GM04504 (cell line): ENCODE data around the gene F2RL3.
A peak's percentile ranks its signal among the peaks of the same experiment; 100 is the strongest.

Experiments used
- DNase-seq: peaks from one replicate; pipeline ENCODE4 v3.0.0-alpha.2; 2012; ENCODE audit warnings: low read depth

F2RL3 gene

GRCh38 chr19:16888629-16889365, at the start of gene F2RL3:
Gene F2RL3 (plus strand): TSS chr19:16888999. CDS start chr19:16889190, 191 bp downstream.
- no peak for DNase-seq

DNA sequence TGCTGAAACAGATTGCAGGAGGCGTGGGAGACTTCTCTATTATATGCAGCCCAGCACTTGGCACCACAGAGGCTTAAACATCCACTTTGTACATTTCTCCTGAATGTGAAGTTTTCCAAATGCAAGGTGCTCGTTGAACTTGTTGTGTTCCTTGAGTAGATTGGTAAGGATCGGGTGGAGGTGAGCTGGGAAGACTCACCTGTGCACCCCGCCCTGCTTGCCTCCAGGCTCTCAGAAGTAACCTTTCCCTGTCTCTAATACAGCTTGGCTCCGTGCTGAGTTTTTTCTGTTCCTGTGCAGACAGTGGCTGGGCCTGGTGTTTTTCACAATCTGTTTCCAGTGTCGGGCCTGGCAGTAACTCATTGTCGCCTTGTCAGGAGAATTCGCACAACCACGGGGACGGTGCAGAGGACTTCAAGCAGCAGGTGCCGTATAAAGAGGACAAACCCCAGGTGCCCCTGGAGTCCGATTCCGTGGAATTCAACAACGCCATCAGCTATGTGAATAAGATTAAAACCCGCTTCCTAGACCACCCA, 47.3 kb upstream of the F2RL3 start:
- no peak for DNase-seq

- no peak for DNase-seq
Measured at GRCh38 chr19:16846901-16847300, 41.9 kb upstream of the F2RL3 start.

GRCh38 chr19:16847430-16847829, 41.4 kb upstream of the F2RL3 start:
- no peak for DNase-seq

- no peak for DNase-seq
Measured at GRCh38 chr19:16849168-16849567, 39.6 kb upstream of the F2RL3 start.

- DNase-seq: no peak
Measured at GRCh38 chr19:16850133-16850532, 38.7 kb upstream of the F2RL3 start.

DNA sequence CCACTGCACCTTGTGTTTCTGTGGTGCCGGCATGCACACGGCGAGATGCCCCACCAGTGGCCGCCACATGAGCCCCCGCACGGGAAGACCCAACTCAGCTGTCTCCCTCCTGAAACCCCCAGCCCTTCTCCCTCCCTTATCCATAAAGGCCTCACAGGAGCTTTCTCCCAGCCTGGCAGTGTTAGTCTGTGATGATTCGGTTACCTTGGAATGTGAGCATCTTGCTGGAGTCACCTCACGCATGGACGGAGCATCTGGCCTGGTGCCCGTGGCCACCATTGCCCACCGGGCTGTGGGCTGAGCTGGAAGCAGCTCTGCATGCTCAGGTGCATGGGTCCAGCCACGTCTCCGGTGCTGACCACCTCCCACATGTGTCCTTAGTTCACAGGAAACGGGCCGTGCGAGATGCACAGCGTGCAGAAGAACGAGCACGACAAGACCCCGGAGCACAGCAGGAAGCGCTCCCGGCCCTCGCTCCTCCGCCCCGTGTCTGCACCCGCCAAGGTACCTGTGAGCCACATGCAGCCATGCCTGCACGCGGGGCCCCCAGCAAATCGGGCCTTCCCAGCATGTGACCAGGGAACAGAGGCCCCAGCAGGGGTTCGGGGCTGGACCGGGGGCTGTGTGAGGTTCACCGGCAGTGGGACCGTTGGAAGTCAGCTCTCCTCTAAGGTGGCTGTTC, 37.6 kb upstream of the F2RL3 start:
- DNase-seq: no peak

GRCh38 chr19:16853066-16853465, 35.7 kb upstream of the F2RL3 start:
- no peak for DNase-seq

GRCh38 chr19:16856091-16856490, 32.7 kb upstream of the F2RL3 start:
- DNase-seq: no peak

DNA sequence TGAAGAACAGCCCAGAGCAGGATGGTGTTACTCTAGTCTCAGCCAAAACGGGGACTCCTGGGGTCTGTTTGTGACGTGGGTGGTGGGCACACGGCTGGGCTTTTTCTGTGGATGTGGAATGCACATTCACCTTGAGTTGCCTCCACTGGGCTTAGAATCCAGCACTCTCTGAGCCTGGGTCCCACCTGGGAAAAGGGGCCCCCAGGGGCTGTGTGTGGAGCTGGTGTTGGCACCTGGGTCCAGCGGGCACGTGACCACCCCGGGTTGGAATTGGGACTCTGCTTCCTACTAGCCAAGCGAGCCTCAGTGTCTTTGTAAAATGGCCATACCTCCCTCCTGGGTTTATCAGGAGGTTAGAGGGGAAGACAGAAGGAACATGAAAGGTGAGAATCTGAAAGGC, 29.2 kb upstream of the F2RL3 start:
- no peak for DNase-seq

DNA sequence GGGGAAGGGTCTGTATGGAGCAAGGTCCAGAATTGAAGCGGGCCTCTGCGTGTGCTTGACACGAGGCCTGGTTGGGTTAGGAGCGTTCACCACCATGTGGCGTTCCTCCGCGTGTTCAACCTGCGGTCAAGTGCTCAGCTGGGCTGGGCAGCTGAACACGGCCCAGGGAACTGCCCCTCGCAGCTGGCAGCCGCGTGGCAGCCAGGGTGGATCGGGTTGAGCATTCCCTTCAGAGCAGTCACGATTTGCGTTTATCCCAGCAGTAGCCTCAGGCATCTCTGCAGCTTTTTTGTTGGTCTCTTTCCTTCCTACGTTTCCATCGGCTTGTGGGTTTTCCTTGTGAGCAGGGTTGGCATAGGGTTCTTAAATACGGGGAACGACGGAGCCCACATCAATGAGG, 28.7 kb upstream of the F2RL3 start:
- DNase-seq: peak; percentile 68

- DNase-seq: no peak
Measured at GRCh38 chr19:16861011-16861410, 27.8 kb upstream of the F2RL3 start.

DNA sequence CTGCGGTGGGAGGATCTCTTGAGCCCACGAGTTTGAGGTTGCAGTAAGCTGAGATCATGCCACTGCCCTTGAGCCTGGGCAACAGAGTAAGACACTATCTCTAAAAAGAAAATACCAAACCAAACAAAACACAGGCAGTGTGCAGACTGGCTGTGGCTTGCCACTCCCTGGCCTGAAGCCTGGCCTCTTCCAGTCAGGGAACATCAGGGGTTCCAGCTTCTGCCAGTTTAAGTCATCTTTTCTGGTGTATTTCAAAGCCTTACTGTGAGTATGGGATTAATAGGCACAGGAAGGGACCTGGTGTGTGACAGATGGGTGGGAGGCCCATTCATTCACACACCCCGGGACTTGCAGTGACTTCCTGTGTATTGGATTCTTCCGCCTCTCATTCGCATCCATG, 27.0 kb upstream of the F2RL3 start:
- no peak for DNase-seq

DNA sequence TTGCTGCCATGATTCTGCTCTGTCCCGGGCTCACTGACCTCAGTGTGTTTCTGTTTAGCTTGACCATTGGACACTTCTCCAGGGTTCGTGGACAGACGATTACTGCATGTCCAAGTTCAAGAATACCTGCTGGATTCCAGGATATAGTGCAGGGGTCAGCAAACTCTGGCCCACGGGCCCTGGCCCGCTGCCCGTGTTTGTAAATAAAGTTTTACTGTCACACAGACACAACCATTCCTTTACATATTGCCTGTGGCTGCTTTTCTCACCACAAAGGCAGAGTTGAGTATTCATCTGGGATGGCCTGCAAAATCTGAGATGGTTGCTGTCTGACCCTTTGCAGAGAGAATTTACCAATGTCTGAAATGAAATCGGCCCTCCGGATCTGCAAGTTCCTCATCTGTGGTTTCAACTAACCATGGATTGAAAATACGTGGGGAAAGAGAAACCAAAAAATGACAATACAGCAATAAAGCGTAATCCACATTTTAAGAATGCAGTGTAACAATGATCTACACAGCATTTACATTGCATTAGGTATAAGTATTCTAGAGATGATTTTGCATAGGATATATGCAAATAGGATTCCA, 25.9 kb upstream of the F2RL3 start:
- no peak for DNase-seq

DNA sequence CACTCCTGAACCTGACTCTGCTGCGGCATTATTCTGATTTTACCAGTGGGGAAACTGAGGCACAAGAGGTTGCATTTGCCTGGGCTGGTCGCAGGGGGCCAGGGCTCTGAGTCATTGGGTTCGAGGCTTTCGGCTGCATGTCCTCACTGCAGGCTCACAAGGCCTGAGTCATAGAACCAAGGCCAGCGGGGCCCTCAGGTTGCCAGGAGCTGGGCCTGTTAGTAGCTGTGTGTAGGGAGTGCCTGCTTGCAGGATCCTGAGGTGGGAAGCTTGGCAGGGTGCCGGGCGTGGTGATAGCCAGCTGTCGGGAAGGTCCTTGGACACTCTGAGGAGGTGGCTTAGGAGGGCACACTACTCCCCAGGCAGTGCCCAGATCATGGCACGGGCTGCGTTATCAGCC, 21.6 kb upstream of the F2RL3 start:
- DNase-seq: no peak

GRCh38 chr19:16868423-16869130, 20.2 kb upstream of the F2RL3 start:
- DNase-seq: no peak

DNA sequence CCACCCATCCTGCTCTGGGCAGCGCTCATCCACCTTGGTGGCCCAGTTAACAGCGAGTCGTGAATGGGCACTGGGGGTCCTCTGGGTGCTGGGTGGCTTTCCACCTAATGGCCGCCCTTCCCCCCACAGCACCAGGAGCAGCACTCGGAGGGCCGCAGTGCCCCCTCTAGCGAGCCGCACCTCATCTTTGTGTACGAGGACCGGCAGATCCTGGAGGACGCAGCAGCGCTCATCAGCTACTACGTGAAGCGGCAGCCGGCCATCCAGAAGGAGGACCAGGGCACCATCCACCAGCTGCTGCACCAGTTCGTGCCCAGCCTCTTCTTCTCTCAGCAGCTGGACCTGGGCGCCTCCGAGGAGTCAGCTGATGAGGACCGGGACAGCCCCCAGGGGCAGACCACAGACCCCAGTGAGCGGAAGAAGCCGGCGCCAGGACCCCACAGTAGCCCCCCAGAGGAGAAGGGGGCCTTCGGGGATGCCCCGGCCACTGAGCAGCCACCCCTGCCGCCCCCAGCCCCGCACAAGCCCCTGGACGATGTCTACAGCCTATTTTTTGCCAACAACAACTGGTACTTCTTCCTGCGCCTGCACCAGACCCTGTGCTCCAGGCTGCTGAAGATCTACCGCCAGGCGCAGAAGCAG, 19.3 kb upstream of the F2RL3 start:
- DNase-seq: no peak

DNA sequence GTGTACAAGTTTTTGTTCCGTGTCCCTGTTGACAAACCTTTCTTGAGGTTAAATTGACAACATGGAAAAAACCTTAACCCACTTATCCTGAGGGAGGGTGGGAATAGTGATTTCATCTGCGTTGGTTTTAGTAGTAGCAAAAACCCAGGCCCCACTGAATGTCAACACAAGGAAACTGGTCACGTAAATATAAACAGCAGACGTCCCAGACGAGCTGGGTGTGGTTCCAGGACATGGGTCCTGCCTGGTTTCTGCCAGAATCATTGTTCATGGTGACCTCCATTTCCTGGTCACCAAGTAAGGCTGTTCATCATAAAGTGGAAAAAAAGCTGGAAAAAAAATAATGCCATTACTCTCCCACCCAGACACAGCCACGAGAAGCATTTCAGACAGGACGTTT, 16.9 kb upstream of the F2RL3 start:
- DNase-seq: no peak

GRCh38 chr19:16872728-16873127, 16.1 kb upstream of the F2RL3 start:
- no peak for DNase-seq

GRCh38 chr19:16873594-16873993, 15.2 kb upstream of the F2RL3 start:
- DNase-seq: no peak

GRCh38 chr19:16874250-16874977, 14.4 kb upstream of the F2RL3 start:
- no peak for DNase-seq
